NCI-H1417 (cell line): ENCODE measurements around the gene GBP2.
A peak's percentile ranks its signal among the peaks of the same experiment; 100 is the strongest.
"Not testable (repeated sequence)": the region's sequence is repeated elsewhere in the genome, so short reads cannot be mapped to it uniquely, and the experiment has no call there.

ENCODE experiments used
- DNase-seq, 3 experiments: peaks; one replicate each; lab custom pipeline; 2025; lab: John Stamatoyannopoulos, UW

The GBP2 gene

GRCh38 chr1:89125913-89126580, at the start of gene GBP2:
TSS of gene GBP2 (minus strand) at chr1:89126114. CDS start at chr1:89121966, 4,148 bp downstream.
- DNase-seq = no peak

- DNase-seq = no peak
Observed at GRCh38 chr1:89174491-89174890, 48.6 kb upstream of the GBP2 start.

GRCh38 chr1:89172468-89173143, 46.7 kb upstream of the GBP2 start:
- DNase-seq = no peak

GRCh38 chr1:89171067-89171438, 45.1 kb upstream of the GBP2 start:
- DNase-seq = no peak

- DNase-seq = no peak
Observed at GRCh38 chr1:89170170-89171066, 44.5 kb upstream of the GBP2 start.

- DNase-seq = no peak
Observed at GRCh38 chr1:89169166-89169565, 43.3 kb upstream of the GBP2 start.

- peak in 1 of 3 experiments; percentile 23 for DNase-seq
Observed at GRCh38 chr1:89167590-89168230, 41.8 kb upstream of the GBP2 start.

GRCh38 chr1:89166705-89167104, 40.8 kb upstream of the GBP2 start:
- DNase-seq = no peak

- DNase-seq = no peak
Observed at GRCh38 chr1:89165811-89166210, 39.9 kb upstream of the GBP2 start.

GRCh38 chr1:89151047-89151446, 25.1 kb upstream of the GBP2 start:
- DNase-seq = no peak

GRCh38 chr1:89149976-89150375, 24.1 kb upstream of the GBP2 start:
- DNase-seq = no peak

GRCh38 chr1:89149229-89149628, 23.3 kb upstream of the GBP2 start:
- peak in 2 of 3 experiments; percentile 3 to 10 for DNase-seq

- DNase-seq = peak in 2 of 3 experiments; percentile 33 to 70
Observed at GRCh38 chr1:89147678-89148658, 22.1 kb upstream of the GBP2 start.

- DNase-seq = no peak
Observed at GRCh38 chr1:89146721-89147120, 20.8 kb upstream of the GBP2 start.

GRCh38 chr1:89143484-89143883, 17.6 kb upstream of the GBP2 start:
- no peak for DNase-seq

GRCh38 chr1:89142160-89142559, 16.2 kb upstream of the GBP2 start:
- no peak for DNase-seq

GRCh38 chr1:89133747-89134146, 7.8 kb upstream of the GBP2 start:
- no peak for DNase-seq

GRCh38 chr1:89130716-89131115, 4.8 kb upstream of the GBP2 start:
- no peak for DNase-seq

GRCh38 chr1:89129911-89130310, 4.0 kb upstream of the GBP2 start:
- no peak for DNase-seq

GRCh38 chr1:89128003-89128458, 2.1 kb upstream of the GBP2 start:
- not testable (repeated sequence) for DNase-seq
